Keratinocyte (primary cell): ENCODE measurements around the gene ADAT3. TPM values are rescaled to one million over a fixed set of nuclear protein-coding genes. Genes with fewer than 3 reads are reported as not detected.
A peak's percentile ranks its signal among the peaks of the same experiment; 100 is the strongest.

ENCODE experiments used
- DNase-seq: peaks from one replicate; pipeline ENCODE4 v3.0.0-alpha.2; 2011; ENCODE audit warnings: low read depth, missing footprints, low spot score
- FAIRE-seq: peaks from 2 replicates; lab custom pipeline; 2011; peaks lifted over from hg19 to GRCh38; lab: Jason Lieb, UNC
- H2AFZ ChIP-seq: 2 replicates; pipeline ENCODE4 v1.6.0; 2012; ENCODE audit warnings: low read length, control low read depth, inconsistent platforms; ENCODE audit not compliant: control insufficient read depth
- H3K27ac ChIP-seq: 2 replicates; pipeline ENCODE4 v1.5.1; 2011; ENCODE audit warnings: low read length; ENCODE audit not compliant: control insufficient read depth, insufficient read depth
- H3K27me3 ChIP-seq: 3 replicates; pipeline ENCODE4 v1.6.0; 2011; ENCODE audit warnings: low read length; ENCODE audit not compliant: control insufficient read depth, insufficient read depth; ENCODE audit errors: extremely low read depth
- H3K36me3 ChIP-seq, 2 experiments: 2 replicates in 1 of 2; 3 replicates in 1 of 2; pipeline ENCODE4 v1.5.1; 2011; ENCODE audit warnings: low read length in 2 of 2, mild to moderate bottlenecking in 1 of 2; ENCODE audit not compliant: control insufficient read depth in 2 of 2, insufficient read depth in 2 of 2; ENCODE audit errors: extremely low read depth in 1 of 2
- H3K4me1 ChIP-seq: 3 replicates; pipeline ENCODE4 v1.5.1; 2011; ENCODE audit warnings: low read length; ENCODE audit not compliant: control insufficient read depth, insufficient read depth; ENCODE audit errors: extremely low read depth
- H3K4me2 ChIP-seq: 3 replicates; pipeline ENCODE4 v1.6.0; 2011; ENCODE audit warnings: low read depth, low read length; ENCODE audit not compliant: control insufficient read depth, insufficient read depth; ENCODE audit errors: extremely low read depth
- H3K4me3 ChIP-seq, 3 experiments: fragments of 200-600 bp in 1 of 3; sonication (generic) in 1 of 3; 2 replicates in 2 of 3; 3 replicates in 1 of 3; pipeline ENCODE4 v1.5.1; 2011 to 2016; ENCODE audit warnings: low read length in 3 of 3, mild to moderate bottlenecking in 3 of 3, control low read depth in 2 of 3, inconsistent platforms in 1 of 3, low read depth in 1 of 3, mixed read lengths in 1 of 3, mixed run types in 1 of 3, moderate library complexity in 1 of 3; ENCODE audit not compliant: control insufficient read depth in 2 of 3, insufficient read depth in 2 of 3; ENCODE audit errors: extremely low read depth in 1 of 3
- H3K79me2 ChIP-seq: 2 replicates; pipeline ENCODE4 v1.6.0; 2012; ENCODE audit warnings: low read length; ENCODE audit not compliant: control insufficient read depth, insufficient read depth
- H3K9ac ChIP-seq: 3 replicates; pipeline ENCODE4 v1.6.0; 2011; ENCODE audit warnings: low read length; ENCODE audit not compliant: control insufficient read depth, insufficient read depth; ENCODE audit errors: extremely low read depth
- H3K9me1 ChIP-seq: 3 replicates; pipeline ENCODE4 v1.6.0; 2011; ENCODE audit warnings: low read length; ENCODE audit not compliant: control insufficient read depth, insufficient read depth; ENCODE audit errors: extremely low read depth
- H3K9me3 ChIP-seq: 2 replicates; pipeline ENCODE4 v1.5.1; 2012; ENCODE audit warnings: low read depth, low read length; ENCODE audit not compliant: control insufficient read depth
- H4K20me1 ChIP-seq: 3 replicates; pipeline ENCODE4 v1.6.0; 2011; ENCODE audit warnings: low read length; ENCODE audit not compliant: control insufficient read depth, insufficient read depth; ENCODE audit errors: extremely low read depth
- EZH2 ChIP-seq: IDR thresholded peaks from one replicate; pipeline ENCODE4 v1.6.1; 2012; ENCODE audit warnings: inconsistent platforms, mild to moderate bottlenecking, low read length, moderate library complexity
- dilution Hi-C: fragments of 300-500 bp; cut with MboI; formaldehyde crosslinking; loops from one replicate; pipeline ENCODE4 v1.7.0; 2020; ENCODE audit warnings: low sequenced_read_pairs; ENCODE audit not compliant: extremely low pct_ligation_motif_present
- polyA plus RNA-seq, 5 experiments: library from polyadenylated mRNA; depleted of rRNA in 3 of 5; stranded (reverse) in 3 of 5; stranded (forward) in 1 of 5; unstranded in 1 of 5; fragments of >200 nt; gene quantifications; 1 replicate in 1 of 5; 2 replicates in 3 of 5; 3 replicates in 1 of 5; pipeline versions ENCODE4 v1.2.1 to v1.2.3, GENCODE V29; 2011 to 2012; ENCODE audit warnings: missing spikeins in 2 of 5, low read depth in 1 of 5, low replicate concordance in 1 of 5
- TF ChIP-seq, protein P1 (sequence below), 3 experiments: IDR thresholded peaks in 1 of 3; conservative IDR thresholded peaks in 1 of 3; optimal IDR thresholded peaks in 1 of 3; 2 replicates in 2 of 3; 3 replicates in 1 of 3; pipeline versions ENCODE3 to v1.5.1; 2011; ENCODE audit warnings: low read length in 3 of 3, mild to moderate bottlenecking in 3 of 3, moderate library complexity in 2 of 3, control low read depth in 1 of 3, inconsistent platforms in 1 of 3; ENCODE audit not compliant: insufficient read depth in 2 of 3; ENCODE audit errors: extremely low read depth in 1 of 3

The ADAT3 gene
- polyA plus RNA-seq, 1 donor (not counting 4 experiments of a cell fraction or from before 2014, with no cell fraction given), result 0.55 TPM

- H3K27me3 ChIP-seq, result no peaks in the 10 kb centered on the region
- no peaks in the 10 kb centered on the region for H3K9me3 ChIP-seq
- dilution Hi-C loops, result no loop called here
- H3K9ac ChIP-seq, result peak within 1 kb of the TSS; percentile 89
- H3K4me3 ChIP-seq, result peak within 1 kb of the TSS; percentile 76 to 92 (median 88)
- peaks cover 46% of the 10 kb centered on the region for H3K79me2 ChIP-seq
- H3K36me3 ChIP-seq, result no peaks in the 10 kb centered on the region
- peaks cover 19% of the 10 kb centered on the region for H4K20me1 ChIP-seq
- peak within 1 kb of the TSS; percentile 43 for H2AFZ ChIP-seq
- H3K9me1 ChIP-seq, result no peaks in the 10 kb centered on the region
- peak within 1 kb of the TSS; percentile 92 for H3K4me2 ChIP-seq
- peak within 1 kb of the TSS; percentile 78 for H3K27ac ChIP-seq
- no peak for DNase-seq
- peaks cover 31% of the 10 kb centered on the region for H3K4me1 ChIP-seq
- TF ChIP-seq, protein P1, sequence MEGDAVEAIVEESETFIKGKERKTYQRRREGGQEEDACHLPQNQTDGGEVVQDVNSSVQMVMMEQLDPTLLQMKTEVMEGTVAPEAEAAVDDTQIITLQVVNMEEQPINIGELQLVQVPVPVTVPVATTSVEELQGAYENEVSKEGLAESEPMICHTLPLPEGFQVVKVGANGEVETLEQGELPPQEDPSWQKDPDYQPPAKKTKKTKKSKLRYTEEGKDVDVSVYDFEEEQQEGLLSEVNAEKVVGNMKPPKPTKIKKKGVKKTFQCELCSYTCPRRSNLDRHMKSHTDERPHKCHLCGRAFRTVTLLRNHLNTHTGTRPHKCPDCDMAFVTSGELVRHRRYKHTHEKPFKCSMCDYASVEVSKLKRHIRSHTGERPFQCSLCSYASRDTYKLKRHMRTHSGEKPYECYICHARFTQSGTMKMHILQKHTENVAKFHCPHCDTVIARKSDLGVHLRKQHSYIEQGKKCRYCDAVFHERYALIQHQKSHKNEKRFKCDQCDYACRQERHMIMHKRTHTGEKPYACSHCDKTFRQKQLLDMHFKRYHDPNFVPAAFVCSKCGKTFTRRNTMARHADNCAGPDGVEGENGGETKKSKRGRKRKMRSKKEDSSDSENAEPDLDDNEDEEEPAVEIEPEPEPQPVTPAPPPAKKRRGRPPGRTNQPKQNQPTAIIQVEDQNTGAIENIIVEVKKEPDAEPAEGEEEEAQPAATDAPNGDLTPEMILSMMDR (optimal IDR thresholded peaks at IDR 0.05 in 1 of 3, IDR thresholded peaks at IDR 0.05 in 1 of 3, conservative IDR thresholded peaks at IDR 0.05 in 1 of 3; ENCODE audit: extremely low read depth in 1 of 3, insufficient read depth in 2 of 3, low read length in 3 of 3), result no peak
- no peak for TF ChIP-seq EZH2
- no peak for FAIRE-seq
These were observed 41.9 kb upstream of the ADAT3 start, which contains the start of gene KLF16 for GRCh38 chr19:1863328-1863637. TSS of gene KLF16 (minus strand) at chr19:1863579. CDS start at chr19:1863497, 82 bp downstream.

DNA sequence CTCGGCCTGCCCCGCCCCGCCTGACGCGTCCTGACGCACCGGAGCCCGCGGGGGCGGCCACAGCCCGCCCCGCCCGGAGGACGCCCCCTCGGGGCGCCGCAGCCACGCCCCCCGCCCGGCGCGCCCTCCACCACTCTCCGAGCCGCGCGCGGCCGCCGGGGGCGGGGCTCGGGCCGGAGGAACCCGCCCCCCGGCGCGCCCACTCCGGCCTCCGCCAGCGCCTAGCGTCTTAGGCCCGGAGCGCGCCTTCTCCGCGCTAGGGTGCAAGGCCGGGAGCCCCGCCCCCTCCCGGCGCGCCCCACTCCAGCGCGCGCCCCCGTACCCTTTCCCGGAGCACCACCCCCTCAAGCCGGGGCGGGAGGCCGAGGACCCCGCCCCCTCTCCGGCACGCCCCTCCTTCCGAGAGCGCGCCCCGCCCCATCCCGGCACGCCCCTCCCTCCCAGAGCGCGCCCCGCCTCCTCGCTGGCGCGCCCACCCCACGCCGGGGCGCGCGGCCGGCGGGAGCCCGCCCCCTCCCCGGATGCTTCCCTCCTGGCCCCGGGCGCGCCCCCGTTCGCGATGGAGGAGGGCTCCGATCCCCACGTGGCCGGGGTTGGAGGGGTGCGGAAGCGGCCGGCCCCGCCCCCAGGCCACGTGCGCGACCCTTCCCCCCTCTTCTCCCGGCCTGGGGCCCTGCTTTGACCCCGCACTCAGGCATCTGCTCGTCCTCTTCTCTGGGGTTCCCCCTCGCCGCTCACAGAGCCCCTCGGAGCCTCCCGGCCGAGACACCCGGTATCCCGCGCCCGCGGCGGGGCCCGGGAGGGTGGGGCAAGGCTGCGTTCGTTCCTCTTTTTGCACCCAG, 41.3 kb upstream of the ADAT3 start:
- Histone ChIP-seq H3K4me3 (peak overlapping the region; percentile 63 to 84 (median 73)), H3K9me1 (no peaks in the 10 kb centered on the region), H3K4me1 (peaks cover 28% of the 10 kb centered on the region), H3K79me2 (peaks cover 40% of the 10 kb centered on the region), H3K9ac (peak overlapping the region; percentile 89), H3K4me2 (peak overlapping the region; percentile 85), H2AFZ (peak overlapping the region; percentile 43), H3K9me3 (no peaks in the 10 kb centered on the region), H4K20me1 (peaks cover 14% of the 10 kb centered on the region), H3K36me3 (no peaks in the 10 kb centered on the region), H3K27me3 (no peaks in the 10 kb centered on the region), H3K27ac (peak overlapping the region; percentile 78)
- dilution Hi-C loops, result no loop called here
- FAIRE-seq, result no peak
- TF ChIP-seq EZH2, result no peak
- TF ChIP-seq, protein P1 (optimal IDR thresholded peaks at IDR 0.05 in 1 of 3, IDR thresholded peaks at IDR 0.05 in 1 of 3, conservative IDR thresholded peaks at IDR 0.05 in 1 of 3; ENCODE audit: extremely low read depth in 1 of 3, insufficient read depth in 2 of 3, low read length in 3 of 3), result no peak
- no peak for DNase-seq
